K562 (cell line): Measurements from ENCODE around the gene SNX15. TPM values are rescaled to one million over a fixed set of nuclear protein-coding genes. Genes with fewer than 3 reads are reported as not detected.

Experiments used
- GABPA ChIP-seq: fragments of 200-800 bp; sonication (Bioruptor generic); conservative IDR thresholded peaks from 2 replicates; pipeline ENCODE4 v1.6.1; 2016; ENCODE audit warnings: low read depth, missing genetic modification characterization, missing compliant biosample characterization
- GATAD2B ChIP-seq: fragments of 450-650 bp; IDR thresholded peaks from 2 replicates; pipeline ENCODE4 v1.6.1; 2017; ENCODE audit warnings: mild to moderate bottlenecking, borderline replicate concordance
- HBP1 ChIP-seq: fragments of 450-650 bp; formaldehyde crosslinking; IDR thresholded peaks from 2 replicates; pipeline ENCODE4 v1.4.0; 2022; ENCODE audit warnings: missing genetic modification characterization
- MLLT1 ChIP-seq, 2 experiments: fragments of 450-650 bp; IDR thresholded peaks; 2 replicates each; pipeline ENCODE4 v1.6.1; 2016
- NCOR1 ChIP-seq: fragments of 450-650 bp; IDR thresholded peaks from 2 replicates; pipeline ENCODE4 v1.6.1; 2016; ENCODE audit warnings: mild to moderate bottlenecking, moderate library complexity
- NELFE ChIP-seq: IDR thresholded peaks from 2 replicates; pipeline ENCODE4 v1.6.1; 2011; ENCODE audit warnings: mild to moderate bottlenecking; ENCODE audit not compliant: insufficient read depth, insufficient read length
- NONO ChIP-seq, 2 experiments: fragments of 200-400 bp in 1 of 2; fragments of 450-650 bp in 1 of 2; formaldehyde crosslinking in 1 of 2; IDR thresholded peaks; 2 replicates each; pipeline ENCODE4 v1.6.1; 2017; ENCODE audit warnings: low read depth in 2 of 2, mild to moderate bottlenecking in 2 of 2, moderate library complexity in 2 of 2, low read length in 1 of 2
- NR4A1 ChIP-seq, 2 experiments: fragments of 250-450 bp in 1 of 2; fragments of 450-650 bp in 1 of 2; sonication (Bioruptor Pico) in 1 of 2; IDR thresholded peaks; 2 replicates each; pipeline versions ENCODE4 v1.4.0 to v1.6.1; 2016 to 2020; ENCODE audit warnings: mild to moderate bottlenecking in 2 of 2, missing compliant biosample characterization in 1 of 2, missing genetic modification characterization in 1 of 2, moderate library complexity in 1 of 2
- PHTF2 ChIP-seq: fragments of 250-450 bp; sonication (Bioruptor Pico); IDR thresholded peaks from 2 replicates; pipeline ENCODE4 v1.5.0; 2021; ENCODE audit warnings: mild to moderate bottlenecking
- SMARCE1 ChIP-seq: fragments of 450-650 bp; IDR thresholded peaks from 2 replicates; pipeline ENCODE4 v1.7.1; 2016; ENCODE audit warnings: mild to moderate bottlenecking
- SNRNP70 ChIP-seq: fragments of 200-400 bp; formaldehyde crosslinking; optimal IDR thresholded peaks from 2 replicates; pipeline ENCODE3; 2017; ENCODE audit warnings: low read depth, low read length
- TCFL5 ChIP-seq: fragments of 250-450 bp; sonication (Bioruptor Pico); conservative IDR thresholded peaks from 2 replicates; pipeline ENCODE4 v1.6.1; 2021; ENCODE audit warnings: mild to moderate bottlenecking, moderate library complexity, matching md5 sums
- ZNF644 ChIP-seq: fragments of 200-800 bp; sonication (Bioruptor generic); IDR thresholded peaks from 2 replicates; pipeline ENCODE4 v1.6.1; 2016; ENCODE audit warnings: low read depth, missing genetic modification characterization, missing compliant biosample characterization
- polyA plus RNA-seq, 8 experiments: library from polyadenylated mRNA; depleted of rRNA in 4 of 8; stranded (reverse) in 5 of 8; unstranded in 3 of 8; fragments of >200 nt; fragmentation: Nextera tagmentation in 2 of 8; fragmentation: Illumina TruSeq in 1 of 8; extraction: Ambion mirVana in 2 of 8; extraction: Trizol in 1 of 8; gene quantifications; 2 replicates each; pipeline versions ENCODE4 v1.2.1 to v1.2.3, GENCODE V29; 2011 to 2014; ENCODE audit warnings: inconsistent platforms in 1 of 8, missing spikeins in 1 of 8
- total RNA-seq, 7 experiments: library from RNA; depleted of rRNA in 6 of 7; stranded (reverse); fragments of >200 nt in 6 of 7; fragmentation: Illumina TruSeq in 2 of 7; extraction: Trizol in 2 of 7; gene quantifications; 2 replicates each; pipeline versions ENCODE4 v1.2.1 to v1.2.3, GENCODE V29; 2011 to 2021; ENCODE audit warnings: low replicate concordance in 1 of 7
- TF ChIP-seq, protein P1 (sequence below), 2 experiments: fragments of 450-650 bp in 1 of 2; sonication (generic) in 1 of 2; formaldehyde crosslinking in 1 of 2; IDR thresholded peaks in 1 of 2; conservative IDR thresholded peaks in 1 of 2; 2 replicates each; pipeline versions ENCODE4 v1.6.1 to v1.8.1; 2016 to 2023; ENCODE audit warnings: mild to moderate bottlenecking in 2 of 2, moderate library complexity in 2 of 2, inconsistent platforms in 1 of 2, missing genetic modification reagents in 1 of 2
- TF ChIP-seq, protein P2 (sequence below): fragments of 450-650 bp; formaldehyde crosslinking; IDR thresholded peaks from 2 replicates; pipeline ENCODE4 v1.4.0; 2020; ENCODE audit warnings: mild to moderate bottlenecking, moderate library complexity
- TF ChIP-seq, protein P3 (sequence below): fragments of 450-650 bp; IDR thresholded peaks from 2 replicates; pipeline ENCODE4 v1.6.1; 2018; ENCODE audit warnings: mild to moderate bottlenecking, low read depth; ENCODE audit not compliant: partially characterized antibody
- TF ChIP-seq, protein P4 (sequence below): fragments of 250-450 bp; sonication (Bioruptor Pico); IDR thresholded peaks from 2 replicates; pipeline ENCODE4 v1.5.0; 2021

The SNX15 gene
- total and polyA plus RNA-seq, 9 of the 15 experiments (the other 6 are each of a cell fraction or from before 2014, with no cell fraction given): 1.8 to 27.8 (median 15.2) TPM

DNA sequence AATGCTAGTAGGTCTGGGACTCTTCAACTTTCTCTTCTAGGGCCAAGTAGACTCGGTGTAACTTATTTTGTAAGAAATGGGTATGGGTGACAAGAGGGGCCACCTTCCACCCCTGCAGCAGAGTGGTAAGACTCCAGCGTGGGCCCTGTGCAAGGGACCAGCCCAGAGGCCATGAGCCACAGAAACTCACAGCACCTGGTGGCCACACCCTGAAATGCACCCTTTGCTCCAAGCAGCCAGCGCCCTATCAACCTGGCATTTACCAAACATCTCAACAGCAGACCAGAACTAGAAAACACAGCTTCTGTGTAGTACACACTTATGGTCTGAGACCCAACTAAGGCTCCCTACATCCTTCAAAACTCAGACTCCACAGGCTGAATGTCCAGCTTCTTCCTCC lies 50.9 kb downstream of the SNX15 start (continued):
- TF ChIP-seq, protein P1, sequence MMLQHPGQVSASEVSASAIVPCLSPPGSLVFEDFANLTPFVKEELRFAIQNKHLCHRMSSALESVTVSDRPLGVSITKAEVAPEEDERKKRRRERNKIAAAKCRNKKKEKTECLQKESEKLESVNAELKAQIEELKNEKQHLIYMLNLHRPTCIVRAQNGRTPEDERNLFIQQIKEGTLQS (IDR thresholded peaks at IDR 0.05): no peak
- TF ChIP-seq, protein P1 (CRISPR knock-in tag; conservative IDR thresholded peaks at IDR 0.05): no peak
- TF ChIP-seq NELFE: no peak
- TF ChIP-seq NONO (IDR thresholded peaks at IDR 0.05; ENCODE audit: low read depth in 2 of 2, low read length in 1 of 2): no peak
- no peak for TF ChIP-seq GABPA (tag)
- TF ChIP-seq NCOR1: no peak
- TF ChIP-seq NR4A1 (CRISPR knock-in tag; IDR thresholded peaks at IDR 0.05): no peak
- no peak for TF ChIP-seq NR4A1 (tag; IDR thresholded peaks at IDR 0.05)
- TF ChIP-seq, protein P2, sequence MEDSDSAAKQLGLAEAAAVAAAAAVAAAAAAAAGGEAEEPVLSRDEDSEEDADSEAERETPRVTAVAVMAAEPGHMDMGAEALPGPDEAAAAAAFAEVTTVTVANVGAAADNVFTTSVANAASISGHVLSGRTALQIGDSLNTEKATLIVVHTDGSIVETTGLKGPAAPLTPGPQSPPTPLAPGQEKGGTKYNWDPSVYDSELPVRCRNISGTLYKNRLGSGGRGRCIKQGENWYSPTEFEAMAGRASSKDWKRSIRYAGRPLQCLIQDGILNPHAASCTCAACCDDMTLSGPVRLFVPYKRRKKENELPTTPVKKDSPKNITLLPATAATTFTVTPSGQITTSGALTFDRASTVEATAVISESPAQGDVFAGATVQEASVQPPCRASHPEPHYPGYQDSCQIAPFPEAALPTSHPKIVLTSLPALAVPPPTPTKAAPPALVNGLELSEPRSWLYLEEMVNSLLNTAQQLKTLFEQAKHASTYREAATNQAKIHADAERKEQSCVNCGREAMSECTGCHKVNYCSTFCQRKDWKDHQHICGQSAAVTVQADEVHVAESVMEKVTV (CRISPR knock-in tag): peak; percentile 16; the same call in 1 of the 2 replicates
- no peak for TF ChIP-seq GATAD2B
- TF ChIP-seq MLLT1 (IDR thresholded peaks at IDR 0.05): no peak
- no peak for TF ChIP-seq SNRNP70
- TF ChIP-seq PHTF2: no peak
- no peak for TF ChIP-seq SMARCE1
- TF ChIP-seq, protein P3, sequence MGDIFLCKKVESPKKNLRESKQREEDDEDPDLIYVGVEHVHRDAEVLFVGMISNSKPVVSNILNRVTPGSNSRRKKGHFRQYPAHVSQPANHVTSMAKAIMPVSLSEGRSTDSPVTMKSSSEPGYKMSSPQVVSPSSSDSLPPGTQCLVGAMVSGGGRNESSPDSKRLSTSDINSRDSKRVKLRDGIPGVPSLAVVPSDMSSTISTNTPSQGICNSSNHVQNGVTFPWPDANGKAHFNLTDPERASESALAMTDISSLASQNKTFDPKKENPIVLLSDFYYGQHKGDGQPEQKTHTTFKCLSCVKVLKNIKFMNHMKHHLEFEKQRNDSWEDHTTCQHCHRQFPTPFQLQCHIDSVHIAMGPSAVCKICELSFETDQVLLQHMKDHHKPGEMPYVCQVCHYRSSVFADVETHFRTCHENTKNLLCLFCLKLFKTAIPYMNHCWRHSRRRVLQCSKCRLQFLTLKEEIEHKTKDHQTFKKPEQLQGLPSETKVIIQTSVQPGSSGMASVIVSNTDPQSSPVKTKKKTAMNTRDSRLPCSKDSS: no peak
- no peak for TF ChIP-seq HBP1
- no peak for TF ChIP-seq TCFL5
- TF ChIP-seq, protein P4, sequence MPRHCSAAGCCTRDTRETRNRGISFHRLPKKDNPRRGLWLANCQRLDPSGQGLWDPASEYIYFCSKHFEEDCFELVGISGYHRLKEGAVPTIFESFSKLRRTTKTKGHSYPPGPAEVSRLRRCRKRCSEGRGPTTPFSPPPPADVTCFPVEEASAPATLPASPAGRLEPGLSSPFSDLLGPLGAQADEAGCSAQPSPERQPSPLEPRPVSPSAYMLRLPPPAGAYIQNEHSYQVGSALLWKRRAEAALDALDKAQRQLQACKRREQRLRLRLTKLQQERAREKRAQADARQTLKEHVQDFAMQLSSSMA (CRISPR knock-in tag): no peak
- no peak for TF ChIP-seq ZNF644 (tag)
